Fibroblast of pulmonary artery (primary cell): ENCODE measurements around the gene EMC9.

ENCODE experiments used
- DNase-seq: peaks from one replicate; pipeline ENCODE4 v3.0.0-alpha.2; 2010; ENCODE audit warnings: low read depth
- H3K4me3 ChIP-seq: replicated peaks from 2 replicates; pipeline ENCODE4 v1.5.1; 2011; ENCODE audit warnings: low read depth, mild to moderate bottlenecking, control low read depth, low read length, moderate library complexity
- TF ChIP-seq, protein P1 (sequence below): IDR thresholded peaks from 2 replicates; pipeline ENCODE4 v1.5.1; 2011; ENCODE audit warnings: mild to moderate bottlenecking, control low read depth, low read length, inconsistent platforms; ENCODE audit errors: missing control alignments

The EMC9 gene

DNA sequence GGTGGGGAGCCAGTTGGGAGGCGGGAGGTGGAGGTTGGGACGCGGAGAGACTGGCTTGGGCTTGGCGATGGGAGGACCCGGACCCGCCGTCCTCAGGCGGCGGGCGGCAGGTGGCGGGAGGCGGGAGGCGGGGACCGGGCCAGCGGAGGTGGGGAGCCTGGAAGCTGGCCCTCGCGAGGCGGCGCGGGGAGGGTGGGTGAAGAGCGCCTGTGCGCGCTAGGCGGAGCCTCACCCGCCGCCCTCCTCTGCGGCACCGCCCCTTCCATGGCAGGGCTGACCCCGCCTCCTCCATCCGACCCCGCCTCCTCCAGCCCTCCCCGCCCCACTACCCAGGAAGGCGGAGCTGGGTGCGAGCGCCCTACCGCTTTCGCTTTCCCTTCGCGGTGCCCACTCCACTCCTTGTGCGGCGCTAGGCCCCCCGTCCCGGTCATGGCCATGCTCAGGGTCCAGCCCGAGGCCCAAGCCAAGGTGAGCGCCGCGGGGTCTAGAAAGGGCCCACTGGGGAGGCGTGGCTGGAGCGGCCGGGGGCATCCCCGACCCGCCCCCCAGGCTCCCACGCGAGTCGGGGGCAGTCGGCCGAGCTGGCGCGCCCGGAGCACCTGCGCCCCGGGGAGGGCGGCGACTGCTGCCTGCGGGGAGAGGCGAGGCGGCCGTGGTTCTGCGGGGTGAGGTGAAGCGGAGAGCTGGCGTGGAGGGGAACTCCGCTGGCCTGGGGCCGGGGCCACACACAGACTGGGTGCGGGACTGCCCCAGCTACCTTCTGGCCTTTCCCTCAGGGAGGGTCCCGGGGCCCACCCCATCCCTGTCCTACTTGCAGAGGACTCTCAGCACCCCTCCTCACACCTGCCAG, 5.3 kb downstream of the EMC9 start, which contains the start of gene PSME1:
PSME1 (plus strand) TSS at position 361 of the 850 bp plus-strand sequence; CDS start at position 430, 69 bp downstream.
- peak; percentile 82 for DNase-seq
- peak within 1 kb of the TSS; percentile 74 for H3K4me3 ChIP-seq
- TF ChIP-seq, protein P1, sequence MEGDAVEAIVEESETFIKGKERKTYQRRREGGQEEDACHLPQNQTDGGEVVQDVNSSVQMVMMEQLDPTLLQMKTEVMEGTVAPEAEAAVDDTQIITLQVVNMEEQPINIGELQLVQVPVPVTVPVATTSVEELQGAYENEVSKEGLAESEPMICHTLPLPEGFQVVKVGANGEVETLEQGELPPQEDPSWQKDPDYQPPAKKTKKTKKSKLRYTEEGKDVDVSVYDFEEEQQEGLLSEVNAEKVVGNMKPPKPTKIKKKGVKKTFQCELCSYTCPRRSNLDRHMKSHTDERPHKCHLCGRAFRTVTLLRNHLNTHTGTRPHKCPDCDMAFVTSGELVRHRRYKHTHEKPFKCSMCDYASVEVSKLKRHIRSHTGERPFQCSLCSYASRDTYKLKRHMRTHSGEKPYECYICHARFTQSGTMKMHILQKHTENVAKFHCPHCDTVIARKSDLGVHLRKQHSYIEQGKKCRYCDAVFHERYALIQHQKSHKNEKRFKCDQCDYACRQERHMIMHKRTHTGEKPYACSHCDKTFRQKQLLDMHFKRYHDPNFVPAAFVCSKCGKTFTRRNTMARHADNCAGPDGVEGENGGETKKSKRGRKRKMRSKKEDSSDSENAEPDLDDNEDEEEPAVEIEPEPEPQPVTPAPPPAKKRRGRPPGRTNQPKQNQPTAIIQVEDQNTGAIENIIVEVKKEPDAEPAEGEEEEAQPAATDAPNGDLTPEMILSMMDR, result no peak

DNA sequence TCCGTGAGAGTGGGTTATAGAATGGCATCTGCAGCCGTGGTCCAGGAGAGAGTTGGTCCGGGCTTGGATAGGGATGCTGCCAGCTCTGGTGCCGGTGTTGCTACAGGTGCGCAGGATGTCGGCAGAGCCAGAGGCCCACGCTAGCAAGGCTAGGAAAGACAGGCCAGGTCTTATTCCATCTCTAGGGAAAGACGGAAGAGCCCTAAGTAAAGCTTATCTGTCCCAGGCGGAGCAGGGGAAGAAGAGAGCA, 5.9 kb downstream of the EMC9 start:
- DNase-seq, result no peak
- TF ChIP-seq, protein P1, result no peak
- peak overlapping the region; percentile 74 for H3K4me3 ChIP-seq

DNA sequence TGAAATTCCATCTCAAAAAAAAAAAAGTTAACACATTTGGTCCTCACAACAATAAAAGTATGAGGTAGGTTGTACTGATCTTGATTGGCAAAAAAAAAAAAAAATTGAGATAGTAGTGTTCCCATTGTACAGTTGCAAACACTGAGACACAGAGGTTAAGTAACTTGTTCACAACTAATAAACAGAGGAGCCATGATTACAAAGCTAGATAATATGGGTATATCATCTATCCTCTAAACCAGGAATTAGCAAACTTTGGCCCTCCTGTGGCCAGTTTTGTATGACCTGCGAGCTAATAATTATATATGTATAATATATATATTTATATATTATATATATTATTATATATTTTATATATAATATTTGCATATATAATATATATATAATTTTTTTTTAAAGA, 7.7 kb downstream of the EMC9 start:
- no peak for DNase-seq
- TF ChIP-seq, protein P1, result no peak
- no peak overlapping the region for H3K4me3 ChIP-seq

DNA sequence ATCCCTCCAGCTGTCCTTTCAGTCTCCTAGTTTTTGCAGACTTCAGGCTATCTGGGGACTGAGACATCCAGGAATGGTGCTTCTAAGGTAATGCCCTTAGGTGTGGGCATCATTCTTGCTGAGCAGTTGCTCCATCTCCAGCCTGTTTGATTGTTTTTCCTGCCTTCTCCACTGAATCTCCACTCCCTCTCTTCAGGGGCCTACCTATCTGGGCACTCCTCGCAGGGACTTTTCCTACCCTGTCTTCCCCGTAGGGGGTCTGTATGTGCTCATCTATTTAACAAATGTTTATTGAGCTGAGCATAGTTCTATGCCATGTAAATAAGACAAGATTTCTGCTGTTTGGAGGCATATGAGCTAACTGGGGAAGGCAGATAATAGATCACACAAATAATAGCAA, 8.4 kb downstream of the EMC9 start:
- DNase-seq, result no peak
- H3K4me3 ChIP-seq, result no peak overlapping the region
- TF ChIP-seq, protein P1, result no peak

DNA sequence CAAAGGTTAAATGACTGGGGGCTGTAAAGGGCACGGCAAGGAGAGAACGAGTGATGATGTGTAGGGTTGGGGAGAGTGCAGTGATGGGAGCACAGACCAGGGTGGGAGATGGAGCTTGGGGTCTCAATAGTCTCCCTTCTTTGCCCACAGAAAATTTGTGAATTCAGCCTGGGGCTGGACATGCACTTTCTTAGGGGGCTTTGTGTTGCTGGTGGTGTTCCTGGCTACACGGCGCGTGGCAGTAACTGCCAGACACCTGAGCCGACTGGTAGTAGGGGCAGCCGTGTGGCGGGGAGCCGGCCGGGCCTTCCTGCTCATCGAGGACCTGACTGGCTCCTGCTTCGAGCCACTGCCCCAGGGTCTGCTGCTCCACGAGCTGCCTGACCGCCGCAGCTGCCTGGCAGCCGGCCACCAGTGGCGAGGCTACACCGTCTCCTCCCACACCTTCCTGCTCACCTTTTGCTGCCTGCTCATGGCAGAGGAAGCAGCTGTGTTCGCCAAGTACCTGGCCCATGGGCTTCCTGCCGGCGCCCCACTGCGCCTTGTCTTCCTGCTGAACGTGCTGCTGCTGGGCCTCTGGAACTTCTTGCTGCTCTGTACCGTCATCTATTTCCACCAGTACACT, 9.2 kb downstream of the EMC9 start:
- TF ChIP-seq, protein P1, result no peak
- H3K4me3 ChIP-seq, result no peak overlapping the region
- no peak for DNase-seq

DNA sequence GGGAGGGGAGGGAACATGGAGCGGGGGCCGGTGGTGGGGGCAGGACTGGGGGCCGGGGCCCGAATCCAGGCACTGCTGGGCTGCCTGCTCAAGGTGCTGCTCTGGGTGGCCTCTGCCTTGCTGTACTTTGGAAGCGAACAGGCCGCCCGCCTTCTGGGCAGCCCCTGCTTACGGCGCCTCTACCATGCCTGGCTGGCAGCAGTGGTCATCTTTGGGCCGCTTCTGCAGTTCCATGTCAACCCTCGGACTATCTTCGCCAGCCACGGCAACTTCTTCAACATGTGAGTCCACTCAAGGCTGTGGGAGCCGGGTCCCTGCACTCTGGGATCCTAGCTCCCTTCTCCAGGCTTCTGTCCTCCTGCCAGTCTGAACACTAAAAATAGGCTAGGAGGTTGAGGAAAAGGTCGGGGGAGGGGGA, 9.8 kb downstream of the EMC9 start:
- no peak for DNase-seq
- TF ChIP-seq, protein P1, result no peak
- no peak overlapping the region for H3K4me3 ChIP-seq
